Forelimb muscle (tissue), 1 donor: ENCODE data around the gene PDK3. TPM values are rescaled to one million over a fixed set of nuclear protein-coding genes. Genes with fewer than 3 reads are reported as not detected.

Experiments used
- DNase-seq: peaks from one replicate; pipeline ENCODE4 v3.0.0-alpha.2; 2013; ENCODE audit warnings: low read depth
- polyA plus RNA-seq: library from polyadenylated mRNA; unstranded; fragments of 120-200 nt; gene quantifications from one replicate; pipeline ENCODE4 v1.2.1, GENCODE V29; 2013; ENCODE audit not compliant: insufficient read length

Gene PDK3
- polyA plus RNA-seq, 1 donor: 1.9 TPM

GRCh38 chrX:24482823-24483415, 17.8 kb downstream of the PDK3 start:
- DNase-seq: no peak

GRCh38 chrX:24483596-24483995, 18.5 kb downstream of the PDK3 start:
- no peak for DNase-seq

- DNase-seq: no peak
Observed at GRCh38 chrX:24485323-24485722, 20.2 kb downstream of the PDK3 start.

GRCh38 chrX:24485976-24486680, 21.0 kb downstream of the PDK3 start:
- DNase-seq: no peak

- DNase-seq: no peak
Observed at GRCh38 chrX:24487571-24487970, 22.5 kb downstream of the PDK3 start.

- no peak for DNase-seq
Observed at GRCh38 chrX:24491741-24492140, 26.7 kb downstream of the PDK3 start.

GRCh38 chrX:24493740-24494581, 28.9 kb downstream of the PDK3 start:
- no peak for DNase-seq

GRCh38 chrX:24494647-24495075, 29.6 kb downstream of the PDK3 start:
- DNase-seq: no peak

GRCh38 chrX:24495700-24496099, 30.6 kb downstream of the PDK3 start:
- DNase-seq: no peak

- DNase-seq: no peak
Observed at GRCh38 chrX:24498181-24498580, 33.1 kb downstream of the PDK3 start.

- no peak for DNase-seq
Observed at GRCh38 chrX:24498975-24499374, 33.9 kb downstream of the PDK3 start.

GRCh38 chrX:24506082-24506481, 41.0 kb downstream of the PDK3 start:
- no peak for DNase-seq

- no peak for DNase-seq
Observed at GRCh38 chrX:24508375-24508774, 43.3 kb downstream of the PDK3 start.

- DNase-seq: no peak
Observed at GRCh38 chrX:24513416-24513815, 48.3 kb downstream of the PDK3 start.

GRCh38 chrX:24515447-24515846, 50.4 kb downstream of the PDK3 start:
- DNase-seq: no peak

GRCh38 chrX:24520472-24520871, 55.4 kb downstream of the PDK3 start:
- DNase-seq: no peak

GRCh38 chrX:24525455-24525854, 60.4 kb downstream of the PDK3 start:
- DNase-seq: no peak

- no peak for DNase-seq
Observed at GRCh38 chrX:24526616-24527015, 61.5 kb downstream of the PDK3 start.

GRCh38 chrX:24528605-24529004, 63.5 kb downstream of the PDK3 start:
- no peak for DNase-seq

GRCh38 chrX:24536551-24536950, 71.5 kb downstream of the PDK3 start:
- DNase-seq: no peak

- peak; percentile 41 for DNase-seq
Observed at GRCh38 chrX:24542756-24543155, 77.7 kb downstream of the PDK3 start.

GRCh38 chrX:24547961-24548360, 82.9 kb downstream of the PDK3 start:
- no peak for DNase-seq

- no peak for DNase-seq
Observed at GRCh38 chrX:24550166-24550565, 85.1 kb downstream of the PDK3 start.
